Stimulated activated naive CD4-positive, alpha-beta T cell treated with Interleukin-2 at 50 U/mL for 16 hours (primary cell): Measurements from ENCODE around the gene CABLES2.
A peak's percentile ranks its signal among the peaks of the same experiment; 100 is the strongest.

ENCODE experiments used
- DNase-seq: peaks from one replicate; lab custom pipeline; 2025; lab: John Stamatoyannopoulos, UW

CABLES2 gene

GRCh38 chr20:62370115-62370806, 36.8 kb downstream of the CABLES2 start:
- DNase-seq: peak; percentile 22

GRCh38 chr20:62369815-62370114, 37.3 kb downstream of the CABLES2 start:
- no peak for DNase-seq

GRCh38 chr20:62368976-62369814, 37.9 kb downstream of the CABLES2 start:
- no peak for DNase-seq

GRCh38 chr20:62368392-62368975, 38.6 kb downstream of the CABLES2 start:
- DNase-seq: no peak

- no peak for DNase-seq
Measured at GRCh38 chr20:62367633-62368391, 39.3 kb downstream of the CABLES2 start.

- no peak for DNase-seq
Measured at GRCh38 chr20:62367136-62367632, 39.9 kb downstream of the CABLES2 start, which contains the start of gene LAMA5. Gene LAMA5, minus strand, starts transcription at chr20:62367312. Its CDS starts 67 bp downstream, at chr20:62367245.

- no peak for DNase-seq
Measured at GRCh38 chr20:62366370-62367135, 40.5 kb downstream of the CABLES2 start.

- no peak for DNase-seq
Measured at GRCh38 chr20:62365814-62366369, 41.2 kb downstream of the CABLES2 start.

GRCh38 chr20:62364911-62365736, 42.0 kb downstream of the CABLES2 start:
- no peak for DNase-seq

GRCh38 chr20:62363920-62364851, 42.9 kb downstream of the CABLES2 start:
- DNase-seq: no peak

- DNase-seq: no peak
Measured at GRCh38 chr20:62362991-62363919, 43.8 kb downstream of the CABLES2 start.

GRCh38 chr20:62362590-62362940, 44.5 kb downstream of the CABLES2 start:
- no peak for DNase-seq

GRCh38 chr20:62361799-62362589, 45.1 kb downstream of the CABLES2 start:
- no peak for DNase-seq

- no peak for DNase-seq
Measured at GRCh38 chr20:62360854-62361798, 46.0 kb downstream of the CABLES2 start.

GRCh38 chr20:62359491-62360121, 47.5 kb downstream of the CABLES2 start:
- DNase-seq: no peak
